H9 (cell line): Measurements from ENCODE around the gene PRSS3. TPM values are rescaled to one million over a fixed set of nuclear protein-coding genes. Genes with fewer than 3 reads are reported as not detected.
"Not testable (repeated sequence)": the region's sequence is repeated elsewhere in the genome, so short reads cannot be mapped to it uniquely, and the experiment has no call there.

ENCODE experiments used
- DNase-seq: peaks from one replicate; pipeline ENCODE4 v3.0.0-alpha.2; 2017
- H2AFZ ChIP-seq: one replicate; pipeline ENCODE4 v1.6.1; 2013; ENCODE audit warnings: mild to moderate bottlenecking, low read length, control low read depth, moderate library complexity
- H2AK5ac ChIP-seq: 2 replicates; pipeline ENCODE4 v1.6.1; 2013; ENCODE audit warnings: low read length, control low read depth, mixed read lengths; ENCODE audit not compliant: insufficient read length
- H2BK120ac ChIP-seq: one replicate; pipeline ENCODE4 v1.6.1; 2013; ENCODE audit warnings: low read depth, mild to moderate bottlenecking, low read length, control low read depth, inconsistent platforms; ENCODE audit not compliant: poor library complexity, severe bottlenecking
- H2BK12ac ChIP-seq: 2 replicates; pipeline ENCODE4 v1.6.1; 2013; ENCODE audit warnings: low read length, control low read depth, mixed read lengths, low read depth; ENCODE audit not compliant: insufficient read length
- H2BK15ac ChIP-seq: 2 replicates; pipeline ENCODE4 v1.6.1; 2013; ENCODE audit warnings: low read depth, low read length, control low read depth
- H2BK20ac ChIP-seq: one replicate; pipeline ENCODE4 v1.6.1; 2013; ENCODE audit warnings: low read depth, mild to moderate bottlenecking, low read length, control low read depth, inconsistent platforms; ENCODE audit not compliant: poor library complexity, severe bottlenecking
- H2BK5ac ChIP-seq: 2 replicates; pipeline ENCODE4 v1.6.1; 2013; ENCODE audit warnings: low read length, control low read depth, mixed read lengths; ENCODE audit not compliant: insufficient read length
- H3K14ac ChIP-seq: 2 replicates; pipeline ENCODE4 v1.6.1; 2013; ENCODE audit warnings: low read length, control low read depth; ENCODE audit not compliant: insufficient read depth
- H3K18ac ChIP-seq: 2 replicates; pipeline ENCODE4 v1.6.1; 2013; ENCODE audit warnings: low read depth, mild to moderate bottlenecking, mixed read lengths, low read length, control low read depth; ENCODE audit not compliant: insufficient read length
- H3K23ac ChIP-seq: 2 replicates; pipeline ENCODE4 v1.6.1; 2013; ENCODE audit warnings: low read length, control low read depth, mixed read lengths, low read depth; ENCODE audit not compliant: insufficient read length
- H3K23me2 ChIP-seq: 2 replicates; pipeline ENCODE4 v1.6.1; 2013; ENCODE audit warnings: low read depth, mild to moderate bottlenecking, mixed read lengths, low read length, control low read depth; ENCODE audit not compliant: insufficient read length, poor library complexity, severe bottlenecking
- H3K27ac ChIP-seq: 2 replicates; pipeline ENCODE4 v1.5.1; 2013; ENCODE audit warnings: low read length, control low read depth, mixed read lengths, low read depth; ENCODE audit not compliant: insufficient read length
- H3K27me3 ChIP-seq: 2 replicates; pipeline ENCODE4 v1.6.1; 2013; ENCODE audit warnings: low read length, control low read depth, inconsistent platforms; ENCODE audit not compliant: insufficient read depth
- H3K4ac ChIP-seq: 2 replicates; pipeline ENCODE4 v1.6.1; 2013; ENCODE audit warnings: low read depth, mild to moderate bottlenecking, control low read depth, inconsistent platforms, low read length, moderate library complexity
- H3K4me1 ChIP-seq: 2 replicates; pipeline ENCODE4 v1.6.1; 2013; ENCODE audit warnings: low read length, control low read depth, inconsistent platforms; ENCODE audit not compliant: insufficient read depth
- H3K4me2 ChIP-seq: 2 replicates; pipeline ENCODE4 v1.6.1; 2013; ENCODE audit warnings: low read length, control low read depth, mixed read lengths; ENCODE audit not compliant: insufficient read length, insufficient read depth
- H3K56ac ChIP-seq: 2 replicates; pipeline ENCODE4 v1.6.1; 2013; ENCODE audit warnings: low read depth, mild to moderate bottlenecking, mixed read lengths, low read length, control low read depth; ENCODE audit not compliant: insufficient read length
- H3K79me1 ChIP-seq: 2 replicates; pipeline ENCODE4 v1.6.1; 2013; ENCODE audit warnings: low read depth, mild to moderate bottlenecking, moderate library complexity, low read length, control low read depth, inconsistent platforms; ENCODE audit not compliant: insufficient read depth, poor library complexity, severe bottlenecking
- H3K79me2 ChIP-seq: 2 replicates; pipeline ENCODE4 v1.6.1; 2013; ENCODE audit warnings: low read length, control low read depth, inconsistent platforms; ENCODE audit not compliant: insufficient read depth
- H3K9ac ChIP-seq: 2 replicates; pipeline ENCODE4 v1.6.1; 2013; ENCODE audit warnings: low read length, control low read depth, mixed read lengths; ENCODE audit not compliant: insufficient read length; ENCODE audit errors: extremely low read depth
- H3K9me3 ChIP-seq: one replicate; pipeline ENCODE4 v1.6.1; 2013; ENCODE audit warnings: low read depth, low read length, inconsistent platforms; ENCODE audit not compliant: control insufficient read depth
- H3T11ph ChIP-seq: one replicate; pipeline ENCODE4 v1.6.1; 2013; ENCODE audit warnings: mild to moderate bottlenecking, low read length, control low read depth, inconsistent platforms
- H4K20me1 ChIP-seq: one replicate; pipeline ENCODE4 v1.6.1; 2013; ENCODE audit not compliant: control insufficient read depth, insufficient read length, insufficient read depth
- H4K5ac ChIP-seq: 2 replicates; pipeline ENCODE4 v1.6.1; 2013; ENCODE audit warnings: low read depth, mild to moderate bottlenecking, mixed read lengths, low read length, control low read depth; ENCODE audit not compliant: insufficient read length
- H4K8ac ChIP-seq: replicated peaks from 2 replicates; pipeline ENCODE4 v1.6.1; 2013; ENCODE audit warnings: low read length, control low read depth, mixed read lengths, low read depth; ENCODE audit not compliant: insufficient read length
- H4K91ac ChIP-seq: 2 replicates; pipeline ENCODE4 v1.6.1; 2013; ENCODE audit warnings: low read depth, mild to moderate bottlenecking, moderate library complexity, mixed read lengths, low read length, control low read depth; ENCODE audit not compliant: insufficient read length
- H3K27ac Mint-ChIP-seq, 3 experiments: 2 replicates in 2 of 3; 3 replicates in 1 of 3; pipeline ENCODE4 v1.8.0; 2020 to 2021; ENCODE audit warnings: mixed read lengths in 3 of 3, mild to moderate bottlenecking in 1 of 3, moderate library complexity in 1 of 3
- H3K27me3 Mint-ChIP-seq: 2 replicates; pipeline ENCODE4 v1.8.0; 2021; ENCODE audit warnings: low read depth, mild to moderate bottlenecking, moderate library complexity, mixed read lengths
- H3K36me3 Mint-ChIP-seq, 3 experiments: 2 replicates in 2 of 3; 3 replicates in 1 of 3; pipeline ENCODE4 v1.8.0; 2020 to 2021; ENCODE audit warnings: low read depth in 3 of 3, mixed read lengths in 3 of 3; ENCODE audit not compliant: insufficient read depth in 1 of 3
- H3K4me1 Mint-ChIP-seq, 2 experiments: 2 replicates each; pipeline ENCODE4 v1.8.0; 2020; ENCODE audit warnings: mixed read lengths in 2 of 2
- H3K4me3 Mint-ChIP-seq, 2 experiments: 2 replicates in 1 of 2; 3 replicates in 1 of 2; pipeline ENCODE4 v1.8.0; 2020 to 2021; ENCODE audit warnings: mild to moderate bottlenecking in 2 of 2, mixed read lengths in 2 of 2, moderate library complexity in 1 of 2
- H3K9me3 Mint-ChIP-seq, 2 experiments: 2 replicates in 1 of 2; 3 replicates in 1 of 2; pipeline ENCODE4 v1.8.0; 2020; ENCODE audit warnings: mild to moderate bottlenecking in 2 of 2, mixed read lengths in 2 of 2, moderate library complexity in 1 of 2
- WGBS: extraction: QIAGEN DNeasy Blood & Tissue Kit; methylation state at CpG from one replicate; pipeline ENCODE4 v1.1.7; 2013; ENCODE audit warnings: missing lambda C conversion rate, low lambda C conversion rate, mixed read lengths; ENCODE audit not compliant: insufficient read length; ENCODE audit errors: extremely low coverage; 5-methylcytosine and 5-hydroxymethylcytosine counted together
- total RNA-seq: library from RNA; stranded (reverse); gene quantifications from 2 replicates; pipeline ENCODE4 v1.2.1, GENCODE V29; 2021
- TF ChIP-seq, protein P1 (sequence below): fragments of 200-600 bp; sonication (generic); conservative IDR thresholded peaks from 3 replicates; pipeline ENCODE4 v1.8.0; 2021; ENCODE audit warnings: antibody characterized with exemption, mild to moderate bottlenecking

The PRSS3 gene
- total RNA-seq, 1 experiment from 2014 or later, result not detected

DNA sequence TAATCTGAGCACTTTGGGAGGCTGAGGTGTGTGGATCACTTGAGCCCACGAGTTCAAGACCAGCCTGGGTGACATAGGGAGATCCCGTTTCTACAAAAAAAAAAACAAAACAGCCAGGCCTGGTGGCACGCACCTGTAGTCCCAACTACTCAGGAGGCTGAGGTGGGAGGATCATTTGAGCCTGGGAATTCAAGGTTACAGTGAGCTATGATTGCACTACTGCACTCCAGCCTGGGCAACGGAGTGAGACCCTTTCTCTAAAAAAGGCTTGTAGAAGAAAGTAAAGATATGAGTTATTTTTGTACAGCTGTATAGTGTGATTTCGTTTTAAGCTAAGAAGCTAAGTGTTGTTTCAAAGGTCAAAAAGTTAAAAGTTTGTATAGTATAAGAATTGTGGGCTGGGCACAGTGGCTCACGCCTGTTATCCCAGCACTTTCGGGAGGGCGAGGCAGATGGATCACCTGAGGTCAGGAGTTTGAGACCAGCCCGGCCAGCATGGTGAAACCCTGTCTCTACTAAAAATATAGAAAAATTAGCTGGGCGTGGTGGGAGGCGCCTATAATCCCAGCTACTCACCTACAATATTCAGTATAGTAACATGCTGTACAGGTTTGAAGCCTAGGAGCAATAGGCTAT lies 40.4 kb downstream of the PRSS3 start:
- Mint-ChIP-seq H3K27me3 (no peaks in the 10 kb centered on the region), H3K4me3 (no peak overlapping the region), H3K36me3 (peaks cover 0 to 5% (median 4%) of the 10 kb centered on the region in 3 experiments; a peak in 5 of 7 replicates), H3K27ac (no peak overlapping the region; a peak in 1 of 7 replicates), H3K4me1 (peaks cover 0 to 2% of the 10 kb centered on the region in 2 experiments; a peak in 1 of 4 replicates), H3K9me3 (no peaks in the 10 kb centered on the region)
- 100% methylated on average over 1 of the region's 11 CpGs for WGBS
- H3K56ac ChIP-seq, result no peak overlapping the region
- H4K8ac ChIP-seq, result no peak overlapping the region
- H4K91ac ChIP-seq, result no peak overlapping the region
- H3K79me1 ChIP-seq, result peaks cover 14% of the 10 kb centered on the region
- H3K14ac ChIP-seq, result no peak overlapping the region
- H3K27me3 ChIP-seq, result no peaks in the 10 kb centered on the region
- no peak overlapping the region for H2AK5ac ChIP-seq
- H2BK5ac ChIP-seq, result no peak overlapping the region
- no peak overlapping the region for H2BK20ac ChIP-seq
- no peak overlapping the region for H3T11ph ChIP-seq
- TF ChIP-seq, protein P1, sequence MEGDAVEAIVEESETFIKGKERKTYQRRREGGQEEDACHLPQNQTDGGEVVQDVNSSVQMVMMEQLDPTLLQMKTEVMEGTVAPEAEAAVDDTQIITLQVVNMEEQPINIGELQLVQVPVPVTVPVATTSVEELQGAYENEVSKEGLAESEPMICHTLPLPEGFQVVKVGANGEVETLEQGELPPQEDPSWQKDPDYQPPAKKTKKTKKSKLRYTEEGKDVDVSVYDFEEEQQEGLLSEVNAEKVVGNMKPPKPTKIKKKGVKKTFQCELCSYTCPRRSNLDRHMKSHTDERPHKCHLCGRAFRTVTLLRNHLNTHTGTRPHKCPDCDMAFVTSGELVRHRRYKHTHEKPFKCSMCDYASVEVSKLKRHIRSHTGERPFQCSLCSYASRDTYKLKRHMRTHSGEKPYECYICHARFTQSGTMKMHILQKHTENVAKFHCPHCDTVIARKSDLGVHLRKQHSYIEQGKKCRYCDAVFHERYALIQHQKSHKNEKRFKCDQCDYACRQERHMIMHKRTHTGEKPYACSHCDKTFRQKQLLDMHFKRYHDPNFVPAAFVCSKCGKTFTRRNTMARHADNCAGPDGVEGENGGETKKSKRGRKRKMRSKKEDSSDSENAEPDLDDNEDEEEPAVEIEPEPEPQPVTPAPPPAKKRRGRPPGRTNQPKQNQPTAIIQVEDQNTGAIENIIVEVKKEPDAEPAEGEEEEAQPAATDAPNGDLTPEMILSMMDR, result no peak
- H3K79me2 ChIP-seq, result peaks cover 30% of the 10 kb centered on the region; the same call in 1 of the 2 replicates
- no peak overlapping the region for H3K9ac ChIP-seq
- no peak overlapping the region for H4K5ac ChIP-seq
- no peaks in the 10 kb centered on the region for H3K9me3 ChIP-seq
- no peaks in the 10 kb centered on the region for H3K4me1 ChIP-seq
- H3K23me2 ChIP-seq, result no peaks in the 10 kb centered on the region
- no peak overlapping the region for H3K4ac ChIP-seq
- H3K18ac ChIP-seq, result no peak overlapping the region
- no peak overlapping the region for H3K4me2 ChIP-seq
- H4K20me1 ChIP-seq, result no peaks in the 10 kb centered on the region
- no peak overlapping the region for H2BK120ac ChIP-seq
- no peak overlapping the region for H3K23ac ChIP-seq
- H2BK12ac ChIP-seq, result no peak overlapping the region
- DNase-seq, result no peak
- no peak overlapping the region for H2AFZ ChIP-seq
- no peak overlapping the region for H2BK15ac ChIP-seq
- H3K27ac ChIP-seq, result no peak overlapping the region

DNA sequence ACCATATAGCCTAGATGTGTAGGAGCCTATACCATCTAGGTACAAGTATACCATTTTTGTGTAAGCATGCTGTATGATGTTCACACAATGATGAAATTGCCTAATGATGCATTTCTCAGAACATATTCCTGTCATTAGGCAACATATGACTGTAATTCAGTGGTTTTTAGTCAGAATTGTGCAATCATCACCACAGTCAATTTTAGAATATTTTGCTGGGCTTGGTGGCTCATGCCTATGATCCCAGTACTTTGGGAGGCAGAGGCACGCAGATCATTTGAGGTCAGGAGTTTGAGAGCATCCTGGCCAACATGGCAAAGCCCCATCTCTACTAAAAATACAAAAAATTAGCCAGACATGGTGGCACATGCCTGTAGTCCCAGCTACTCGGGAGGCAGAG lies 40.9 kb downstream of the PRSS3 start:
- H3K9ac ChIP-seq, H2BK15ac ChIP-seq: not testable (repeated sequence)

More for the DNA sequence above, 40.9 kb downstream of the PRSS3 start:
- no CpG with 5 or more reads among the region's 2 CpGs for WGBS
- H3K27ac Mint-ChIP-seq, H3K4me1 Mint-ChIP-seq, H3K4me3 Mint-ChIP-seq, H4K5ac ChIP-seq, H3K4me2 ChIP-seq, H3K27ac ChIP-seq, H2AK5ac ChIP-seq, H2BK12ac ChIP-seq, H3K36me3 Mint-ChIP-seq, H3K56ac ChIP-seq, H3K9me3 ChIP-seq, H3K23ac ChIP-seq, H4K91ac ChIP-seq, H2BK20ac ChIP-seq, H3K23me2 ChIP-seq, DNase-seq, H3K18ac ChIP-seq, H4K20me1 ChIP-seq, H3K4me1 ChIP-seq, H2BK5ac ChIP-seq, H3K14ac ChIP-seq, H3K4ac ChIP-seq, H2AFZ ChIP-seq, H2BK120ac ChIP-seq, H3K27me3 ChIP-seq, H3K9me3 Mint-ChIP-seq, H3K27me3 Mint-ChIP-seq, H3T11ph ChIP-seq, H4K8ac ChIP-seq: not testable (repeated sequence)
- peaks cover 31% of the 10 kb centered on the region; the same call in 1 of the 2 replicates for H3K79me2 ChIP-seq
- H3K79me1 ChIP-seq, result peaks cover 16% of the 10 kb centered on the region
